AG04449 (cell line): ENCODE data around the gene MINDY4B.

Experiments used
- CTCF ChIA-PET: fragments of 350-600 bp; formaldehyde crosslinking; extraction: SDS; loops from one replicate; lab custom pipeline; 2021; ENCODE audit warnings: antibody characterized with exemption; lab: Yijun Ruan, JAX
- POLR2A ChIA-PET: fragments of 400-600, 350-600 bp; formaldehyde crosslinking; extraction: SDS; loops from one replicate; lab custom pipeline; 2020; ENCODE audit warnings: antibody characterized with exemption, inconsistent platforms; lab: Yijun Ruan, JAX
- DNase-seq: peaks from one replicate; pipeline ENCODE4 v3.0.0-alpha.2; 2010; ENCODE audit warnings: low read depth, low spot score
- H3K4me3 ChIP-seq: 2 replicates; pipeline ENCODE4 v1.5.1; 2011; ENCODE audit warnings: low read depth, mild to moderate bottlenecking, control low read depth, low read length
- CTCF ChIP-seq: IDR thresholded peaks from one replicate; pipeline ENCODE4 v1.5.1; 2011; ENCODE audit warnings: mild to moderate bottlenecking, moderate library complexity, low read length, control low read depth, inconsistent platforms; ENCODE audit not compliant: insufficient read depth; ENCODE audit errors: missing control alignments

MINDY4B gene

GRCh38 chr3:150921209-150921608, 16.0 kb upstream of the MINDY4B start:
- ChIA-PET POLR2A (no interaction called here), CTCF (no interaction called here)
- H3K4me3 ChIP-seq, result no peak overlapping the region
- DNase-seq, result no peak
- no peak for TF ChIP-seq CTCF

- ChIA-PET CTCF (no interaction called here), POLR2A (no interaction called here)
- no peak overlapping the region for H3K4me3 ChIP-seq
- no peak for DNase-seq
- TF ChIP-seq CTCF, result no peak
These were observed 15.0 kb upstream of the MINDY4B start for GRCh38 chr3:150920236-150920635.

- ChIA-PET POLR2A (no interaction called here), CTCF (no interaction called here)
- H3K4me3 ChIP-seq, result no peak overlapping the region
- TF ChIP-seq CTCF, result no peak
- no peak for DNase-seq
These were observed 12.7 kb upstream of the MINDY4B start for GRCh38 chr3:150917951-150918350.

- no peak overlapping the region for H3K4me3 ChIP-seq
- ChIA-PET CTCF (interaction anchor here (1.0 kb wide), 1 partner anchor 232 kb away, joined by 3 read pairs; no protein-coding TSS in a partner anchor), POLR2A (no interaction called here)
- no peak for TF ChIP-seq CTCF
- DNase-seq, result no peak
These were observed 8.1 kb upstream of the MINDY4B start for GRCh38 chr3:150913133-150913922.

GRCh38 chr3:150912501-150912900, 7.3 kb upstream of the MINDY4B start:
- no peak for TF ChIP-seq CTCF
- ChIA-PET POLR2A (no interaction called here), CTCF (interaction anchor here (1.0 kb wide), 2 partner anchors 233 to 256 kb away, joined by 3 read pairs; no protein-coding TSS in a partner anchor)
- DNase-seq, result no peak
- H3K4me3 ChIP-seq, result no peak overlapping the region

- ChIA-PET CTCF (interaction anchor here (1.0 kb wide), 1 partner anchor 257 kb away, joined by 3 read pairs; no protein-coding TSS in a partner anchor), POLR2A (no interaction called here)
- DNase-seq, result no peak
- no peak for TF ChIP-seq CTCF
- H3K4me3 ChIP-seq, result no peak overlapping the region
These were observed 6.5 kb upstream of the MINDY4B start for GRCh38 chr3:150911771-150912170.
